Gastrocnemius medialis (tissue), 4 donors: ENCODE measurements around the gene TMEM26. TPM values are rescaled to one million over a fixed set of nuclear protein-coding genes. Genes with fewer than 3 reads are reported as not detected.

Source experiments
- ATAC-seq, 2 donors: fragments of 150-250 bp; one replicate each; pipeline ENCODE4 v1.9.1; 2016
- DNase-seq, 2 donors: peaks; one replicate each; pipeline ENCODE4 v3.0.0-alpha.2; 2019
- H3K27ac ChIP-seq, 4 donors: fragments of 200-600 bp; sonication (generic); 1 replicate in 1 of 4; 2 replicates in 3 of 4; pipeline ENCODE4 v1.5.1; 2016 to 2018; ENCODE audit warnings: mild to moderate bottlenecking in 2 of 4, moderate library complexity in 1 of 4
- H3K27me3 ChIP-seq, 3 donors: fragments of 200-600 bp; sonication (generic) in 2 of 3; 1 replicate in 1 of 3; 2 replicates in 2 of 3; pipeline versions ENCODE4 v1.5.1 to v1.6.0; 2016 to 2019; ENCODE audit warnings: mild to moderate bottlenecking in 1 of 3, moderate library complexity in 1 of 3
- H3K36me3 ChIP-seq, 2 donors: fragments of 200-600 bp; sonication (generic) in 1 of 2; one replicate each; pipeline ENCODE4 v1.5.1; 2017 to 2018
- H3K4me1 ChIP-seq, 2 donors: fragments of 200-600 bp; sonication (generic) in 1 of 2; one replicate each; pipeline ENCODE4 v1.5.1; 2016 to 2017; ENCODE audit warnings: mild to moderate bottlenecking in 2 of 2
- H3K4me3 ChIP-seq, 4 donors: fragments of 200-600 bp; sonication (generic) in 3 of 4; 1 replicate in 1 of 4; 2 replicates in 3 of 4; pipeline ENCODE4 v1.5.1; 2016 to 2019; ENCODE audit warnings: mild to moderate bottlenecking in 2 of 4
- H3K9me3 ChIP-seq, 3 donors: fragments of 200-600 bp; sonication (generic) in 2 of 3; 1 replicate in 1 of 3; 2 replicates in 2 of 3; pipeline ENCODE4 v1.5.1; 2016 to 2019
- CTCF ChIP-seq, 5 experiments: fragments of 450-650 bp in 3 of 5; fragments of 200-600 bp in 2 of 5; sonication (generic) in 2 of 5; IDR thresholded peaks in 4 of 5; conservative IDR thresholded peaks in 1 of 5; 1 replicate in 4 of 5; 2 replicates in 1 of 5; pipeline ENCODE4 v1.5.1; 2016 to 2019; ENCODE audit warnings: antibody characterized with exemption in 5 of 5, mild to moderate bottlenecking in 3 of 5, moderate library complexity in 3 of 5
- POLR2A ChIP-seq, 2 donors: fragments of 450-650 bp; IDR thresholded peaks; one replicate each; pipeline ENCODE4 v1.6.1; 2017; ENCODE audit warnings: antibody characterized with exemption in 2 of 2, mild to moderate bottlenecking in 2 of 2, moderate library complexity in 2 of 2
- in situ Hi-C, 4 donors: fragments of 200-750 bp; cut with MboI; loops; one replicate each; pipeline versions ENCODE4 v1.15.0 to v1.8.0; 2017; ENCODE audit warnings: low sequenced_read_pairs in 4 of 4
- intact Hi-C: fragments of 100-400 bp; cut with DNase I; formaldehyde crosslinking; loops from one replicate; pipeline ENCODE4 v1.15.1; 2023; ENCODE audit warnings: low total_unique reads
- total RNA-seq, 4 donors: library from RNA; depleted of rRNA; stranded (reverse); fragments of >200 nt; gene quantifications; one replicate each; pipeline versions ENCODE4 v1.1.0 to v1.2.3, GENCODE V29; 2016

TMEM26 gene
- total RNA-seq, 4 donors from 2014 or later = 0.18 TPM; not detected in 3

- no peak for DNase-seq
- H3K9me3 ChIP-seq = peaks cover 0 to 4% (median 0%) of the 10 kb centered on the region in 3 donors
- TF ChIP-seq CTCF (IDR thresholded peaks at IDR 0.05 in 4 of 5, conservative IDR thresholded peaks at IDR 0.05 in 1 of 5) = no peak
- TF ChIP-seq POLR2A (IDR thresholded peaks at IDR 0.05) = no peak
- H3K36me3 ChIP-seq = no peaks in the 10 kb centered on the region
- H3K4me3 ChIP-seq = no peak overlapping the region
- no peak overlapping the region for H3K27ac ChIP-seq
- H3K27me3 ChIP-seq = no peaks in the 10 kb centered on the region
- no peaks in the 10 kb centered on the region for H3K4me1 ChIP-seq
- no peak for ATAC-seq
- intact Hi-C loops (no loop called here), in situ Hi-C loops (no loop called here)
These were observed 76.2 kb downstream of the TMEM26 start for GRCh38 chr10:61376908-61377368.

DNA sequence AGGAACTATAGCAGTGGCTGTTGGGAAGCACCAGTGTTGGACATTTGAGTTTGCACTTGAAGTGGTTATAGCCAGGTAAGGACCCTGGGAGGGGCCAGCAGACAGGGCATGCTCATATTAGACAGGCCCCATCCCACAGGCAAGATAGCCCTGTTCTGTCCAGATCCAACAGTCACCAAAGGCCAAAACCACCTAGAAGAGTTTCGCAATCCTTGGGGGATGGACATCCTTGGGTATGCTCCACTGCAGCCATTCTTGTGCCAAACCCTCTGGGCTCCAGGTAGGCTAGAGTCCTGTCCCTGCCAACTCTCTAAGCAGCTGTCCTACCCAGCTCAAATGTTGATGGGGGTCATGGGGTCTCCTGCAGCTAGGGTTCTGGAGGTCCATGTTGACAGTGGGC, 76.8 kb downstream of the TMEM26 start:
- in situ Hi-C loops = no loop called here
- ATAC-seq (no peak), DNase-seq (no peak)
- no peak overlapping the region for H3K27ac ChIP-seq
- TF ChIP-seq POLR2A (IDR thresholded peaks at IDR 0.05) (no peak), CTCF (IDR thresholded peaks at IDR 0.05 in 4 of 5, conservative IDR thresholded peaks at IDR 0.05 in 1 of 5) (no peak)
- peaks cover 0 to 4% (median 0%) of the 10 kb centered on the region in 3 donors for H3K9me3 ChIP-seq
- intact Hi-C loops = no loop called here
- no peak overlapping the region for H3K4me3 ChIP-seq
- H3K4me1 ChIP-seq = no peaks in the 10 kb centered on the region
- H3K36me3 ChIP-seq = no peaks in the 10 kb centered on the region
- no peaks in the 10 kb centered on the region for H3K27me3 ChIP-seq

DNA sequence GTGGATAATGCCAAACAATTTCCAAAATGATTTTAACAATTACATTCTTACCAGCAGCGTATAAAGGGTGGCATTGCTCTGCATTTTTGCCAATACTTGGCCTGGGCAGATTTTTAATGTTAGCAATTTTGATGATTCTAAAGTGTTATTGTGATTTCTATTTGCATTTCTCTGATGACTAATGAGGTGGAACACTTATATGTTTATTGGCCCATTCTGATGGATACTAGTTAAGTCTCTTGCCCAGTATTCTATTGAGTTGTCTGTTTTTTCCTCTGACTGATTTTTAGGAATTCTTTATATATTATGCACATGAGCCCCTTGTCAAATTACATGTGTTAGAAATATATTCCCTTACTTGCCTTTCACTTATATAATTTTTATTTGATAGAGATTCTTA, 86.8 kb downstream of the TMEM26 start:
- Histone ChIP-seq H3K27ac (no peak overlapping the region), H3K36me3 (no peaks in the 10 kb centered on the region), H3K27me3 (no peaks in the 10 kb centered on the region), H3K4me3 (no peak overlapping the region), H3K9me3 (no peaks in the 10 kb centered on the region), H3K4me1 (no peaks in the 10 kb centered on the region)
- ATAC-seq (no peak), DNase-seq (no peak)
- TF ChIP-seq CTCF (IDR thresholded peaks at IDR 0.05 in 4 of 5, conservative IDR thresholded peaks at IDR 0.05 in 1 of 5) (no peak), POLR2A (IDR thresholded peaks at IDR 0.05) (no peak)
- in situ Hi-C loops (no loop called here), intact Hi-C loops (no loop called here)

DNA sequence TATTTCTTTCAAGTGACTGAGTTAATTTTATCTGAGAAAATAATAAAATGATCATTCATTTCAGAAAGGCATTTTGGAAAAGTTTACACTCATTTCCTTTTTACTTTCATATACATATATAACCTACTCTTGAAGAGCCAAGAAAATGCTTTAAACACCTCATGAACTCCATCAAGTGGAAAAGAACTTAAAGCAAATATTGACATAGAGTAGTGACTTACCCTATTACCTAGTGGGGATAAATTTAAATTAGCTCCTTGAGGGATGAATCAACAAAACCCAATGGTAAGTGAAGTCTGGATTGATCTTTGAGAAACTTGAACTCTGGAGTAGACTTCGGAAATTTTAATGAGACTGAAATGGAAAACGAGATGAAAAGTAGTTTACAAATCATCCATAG, 88.6 kb downstream of the TMEM26 start:
- Histone ChIP-seq H3K4me1 (no peaks in the 10 kb centered on the region), H3K27ac (no peak overlapping the region), H3K9me3 (no peaks in the 10 kb centered on the region), H3K27me3 (no peaks in the 10 kb centered on the region), H3K36me3 (no peaks in the 10 kb centered on the region), H3K4me3 (no peak overlapping the region)
- TF ChIP-seq POLR2A (IDR thresholded peaks at IDR 0.05) = no peak
- in situ Hi-C loops (no loop called here), intact Hi-C loops (no loop called here)
- ATAC-seq = no peak
- DNase-seq = no peak

DNA sequence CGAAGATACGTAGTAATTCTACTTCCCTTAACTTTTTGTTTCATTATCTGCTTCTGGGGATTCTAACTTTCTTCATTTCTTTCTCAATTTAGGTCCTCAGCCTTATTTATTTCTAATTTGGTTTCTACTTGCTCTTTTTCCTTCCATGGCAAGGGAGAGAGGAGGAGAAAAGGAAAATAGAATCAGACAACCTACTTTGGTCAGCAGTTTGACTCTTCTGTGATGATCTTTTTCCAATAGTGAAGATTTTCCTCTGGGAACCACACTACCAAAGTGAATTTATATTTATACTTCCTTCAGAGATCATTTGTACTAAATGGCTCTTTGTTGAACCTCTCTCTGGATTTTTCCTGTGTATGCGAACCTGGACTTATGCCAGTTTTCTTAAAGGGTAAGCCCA, 90.2 kb downstream of the TMEM26 start:
- Histone ChIP-seq H3K4me1 (no peaks in the 10 kb centered on the region), H3K36me3 (no peaks in the 10 kb centered on the region), H3K4me3 (no peak overlapping the region), H3K27ac (no peak overlapping the region), H3K9me3 (no peaks in the 10 kb centered on the region), H3K27me3 (no peaks in the 10 kb centered on the region)
- DNase-seq (no peak), ATAC-seq (no peak)
- intact Hi-C loops (no loop called here), in situ Hi-C loops (no loop called here)
- no peak for TF ChIP-seq CTCF (IDR thresholded peaks at IDR 0.05 in 4 of 5, conservative IDR thresholded peaks at IDR 0.05 in 1 of 5)
- TF ChIP-seq POLR2A (IDR thresholded peaks at IDR 0.05) = no peak
